SK-N-SH treated with all-trans-retinoic acid at 6 μM for 48 hours (cell line): ENCODE measurements around the gene PRPF38A.

Experiments
- ATAC-seq: fragments of 200-7000 bp; cut with Tn5 transposase; 3 replicates; pipeline ENCODE4 v1.9.1; 2020; ENCODE audit warnings: mild to moderate bottlenecking, moderate library complexity
- ARNTL ChIP-seq: fragments of 450-650 bp; formaldehyde crosslinking; IDR thresholded peaks from 2 replicates; pipeline ENCODE4 v1.5.0; 2020; ENCODE audit warnings: low read depth, mild to moderate bottlenecking, moderate library complexity, borderline replicate concordance
- BACH2 ChIP-seq: fragments of 250-450 bp; sonication (Bioruptor Pico); IDR thresholded peaks from 2 replicates; pipeline ENCODE4 v1.9.0; 2021; ENCODE audit warnings: mild to moderate bottlenecking, borderline replicate concordance
- CREB5 ChIP-seq: fragments of 250-450 bp; sonication (Bioruptor Pico); IDR thresholded peaks from 2 replicates; pipeline ENCODE4 v1.5.1; 2020; ENCODE audit warnings: low read depth, mild to moderate bottlenecking, moderate library complexity
- CSDC2 ChIP-seq: fragments of 250-450 bp; sonication (Bioruptor Pico); IDR thresholded peaks from 2 replicates; pipeline ENCODE4 v1.5.0; 2020; ENCODE audit warnings: mild to moderate bottlenecking, moderate library complexity
- ESRRG ChIP-seq: fragments of 250-450 bp; sonication (Bioruptor Pico); IDR thresholded peaks from 2 replicates; pipeline ENCODE4 v1.6.1; 2021; ENCODE audit warnings: mild to moderate bottlenecking
- GLIS3 ChIP-seq: fragments of 250-450 bp; sonication (Bioruptor Pico); IDR thresholded peaks from 2 replicates; pipeline ENCODE4 v1.5.0; 2020; ENCODE audit warnings: mild to moderate bottlenecking, moderate library complexity
- ISL1 ChIP-seq: fragments of 250-450 bp; sonication (Bioruptor Pico); IDR thresholded peaks from 2 replicates; pipeline ENCODE4 v2.1.2; 2022; ENCODE audit warnings: mild to moderate bottlenecking, moderate library complexity
- OSR1 ChIP-seq: fragments of 250-450 bp; sonication (Bioruptor Pico); IDR thresholded peaks from 2 replicates; pipeline ENCODE4 v1.8.0; 2022; ENCODE audit warnings: moderate library complexity, mild to moderate bottlenecking, inconsistent platforms
- PATZ1 ChIP-seq: fragments of 250-450 bp; sonication (Bioruptor Pico); IDR thresholded peaks from 2 replicates; pipeline ENCODE4 v1.8.0; 2020; ENCODE audit warnings: mild to moderate bottlenecking, moderate library complexity, borderline replicate concordance
- POU6F1 ChIP-seq: fragments of 250-450 bp; sonication (Bioruptor Pico); IDR thresholded peaks from 2 replicates; pipeline ENCODE4 v1.8.0; 2021; ENCODE audit warnings: low read depth, mild to moderate bottlenecking, moderate library complexity, borderline replicate concordance
- PPARA ChIP-seq: fragments of 250-450 bp; sonication (Bioruptor Pico); IDR thresholded peaks from 2 replicates; pipeline ENCODE4 v1.5.0; 2020; ENCODE audit warnings: mild to moderate bottlenecking, borderline replicate concordance
- RARB ChIP-seq: fragments of 250-450 bp; sonication (Bioruptor Pico); IDR thresholded peaks from 2 replicates; pipeline ENCODE4 v1.8.0; 2021; ENCODE audit warnings: mild to moderate bottlenecking, moderate library complexity
- SNAI2 ChIP-seq: fragments of 250-450 bp; sonication (Bioruptor Pico); IDR thresholded peaks from 2 replicates; pipeline ENCODE4 v1.5.0; 2020; ENCODE audit warnings: mild to moderate bottlenecking, moderate library complexity
- TCF4 ChIP-seq: fragments of 250-450 bp; sonication (Bioruptor Pico); IDR thresholded peaks from 2 replicates; pipeline ENCODE4 v1.8.0; 2021; ENCODE audit warnings: mild to moderate bottlenecking, moderate library complexity, borderline replicate concordance
- ZC3H10 ChIP-seq: fragments of 250-450 bp; sonication (Bioruptor Pico); IDR thresholded peaks from 2 replicates; pipeline ENCODE4 v1.5.1; 2021; ENCODE audit warnings: mild to moderate bottlenecking, moderate library complexity
- ZFP3 ChIP-seq: fragments of 250-450 bp; sonication (Bioruptor Pico); IDR thresholded peaks from 2 replicates; pipeline ENCODE4 v1.5.0; 2020; ENCODE audit warnings: mild to moderate bottlenecking, moderate library complexity
- ZFP30 ChIP-seq: fragments of 450-650 bp; formaldehyde crosslinking; IDR thresholded peaks from 2 replicates; pipeline ENCODE4 v1.5.0; 2022; ENCODE audit warnings: mild to moderate bottlenecking, moderate library complexity
- ZNF565 ChIP-seq: fragments of 450-650 bp; formaldehyde crosslinking; conservative IDR thresholded peaks from 2 replicates; pipeline ENCODE4 v1.5.0; 2020; ENCODE audit warnings: low read depth, mild to moderate bottlenecking, moderate library complexity
- ZNF8 ChIP-seq: fragments of 450-650 bp; formaldehyde crosslinking; IDR thresholded peaks from 2 replicates; pipeline ENCODE4 v1.5.0; 2020; ENCODE audit warnings: mild to moderate bottlenecking, moderate library complexity

PRPF38A gene

DNA sequence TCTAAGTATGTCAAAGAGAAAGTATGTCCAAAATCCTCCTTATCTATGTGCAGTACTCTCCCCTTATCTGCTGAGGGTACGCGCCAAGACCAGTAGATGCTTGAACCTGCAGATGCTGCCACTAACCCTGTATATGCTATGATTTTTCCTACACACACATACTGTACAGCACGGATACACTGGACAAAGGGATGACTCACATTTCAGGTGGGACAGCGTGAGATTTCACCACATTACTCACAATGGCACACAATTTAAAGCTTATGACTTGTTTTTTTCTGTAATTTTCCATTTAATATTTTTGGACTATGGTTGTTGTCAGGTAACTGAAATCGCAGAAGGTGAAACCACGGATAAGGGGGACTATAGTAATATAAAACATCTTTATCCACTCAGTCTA is 4.3 kb upstream of the PRPF38A start (continued):
- TF ChIP-seq ZNF565 (CRISPR knock-in tag) (no peak), ZFP3 (CRISPR knock-in tag) (no peak), PATZ1 (CRISPR knock-in tag) (no peak), ZFP30 (CRISPR knock-in tag) (no peak), TCF4 (CRISPR knock-in tag) (no peak), ARNTL (CRISPR knock-in tag) (no peak), RARB (CRISPR knock-in tag) (no peak), ZNF8 (CRISPR knock-in tag) (no peak), PPARA (CRISPR knock-in tag) (no peak), ESRRG (no peak)
- TF ChIP-seq, all 23 proteins: peak for 0

- TF ChIP-seq ARNTL (CRISPR knock-in tag) (no peak), ISL1 (CRISPR knock-in tag) (no peak), POU6F1 (no peak), GLIS3 (CRISPR knock-in tag) (no peak), ZC3H10 (CRISPR knock-in tag) (no peak), PPARA (CRISPR knock-in tag) (no peak), ZFP3 (CRISPR knock-in tag) (no peak), OSR1 (CRISPR knock-in tag) (no peak), PATZ1 (CRISPR knock-in tag) (no peak), SNAI2 (CRISPR knock-in tag) (no peak)
- ATAC-seq: no peak
Observed at GRCh38 chr1:52402860-52403240, 1.6 kb upstream of the PRPF38A start.

- peak; percentile 68 for ATAC-seq
- TF ChIP-seq ARNTL (CRISPR knock-in tag) (no peak), BACH2 (no peak), ZC3H10 (CRISPR knock-in tag) (no peak), ESRRG (no peak), PPARA (CRISPR knock-in tag) (no peak)
Observed at GRCh38 chr1:52403566-52404115, 761 bp upstream of the PRPF38A start.

DNA sequence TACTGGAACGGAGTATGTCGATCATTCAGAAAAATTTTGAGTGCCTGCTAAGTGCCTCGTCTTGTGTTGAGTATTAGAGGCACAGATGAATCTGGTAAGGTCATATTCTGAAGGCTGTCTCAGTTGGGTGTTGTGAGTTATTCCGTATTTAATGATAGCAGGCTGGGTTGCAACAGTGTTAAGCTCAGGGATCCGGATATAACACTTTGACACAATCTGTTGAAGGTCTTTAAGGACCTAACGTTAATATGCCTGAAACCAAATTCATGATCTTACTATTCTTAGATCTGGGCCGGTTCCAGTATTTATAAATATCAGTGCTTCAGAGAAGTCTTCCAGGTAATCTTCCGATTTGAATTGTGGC is 555 bp downstream of the PRPF38A start:
- ATAC-seq: no peak
- TF ChIP-seq SNAI2 (CRISPR knock-in tag): no peak
- no peak for TF ChIP-seq ESRRG
- TF ChIP-seq BACH2: no peak
- no peak for TF ChIP-seq ARNTL (CRISPR knock-in tag)
- no peak for TF ChIP-seq PPARA (CRISPR knock-in tag)
- TF ChIP-seq GLIS3 (CRISPR knock-in tag): no peak
- no peak for TF ChIP-seq PATZ1 (CRISPR knock-in tag)
- TF ChIP-seq TCF4 (CRISPR knock-in tag): no peak

GRCh38 chr1:52413410-52413989 is 9.1 kb downstream of the PRPF38A start:
- no peak; the same call in 2 of the 3 replicates for ATAC-seq
- no peak for TF ChIP-seq BACH2
- no peak for TF ChIP-seq ZC3H10 (CRISPR knock-in tag)
- no peak for TF ChIP-seq PPARA (CRISPR knock-in tag)
- TF ChIP-seq SNAI2 (CRISPR knock-in tag): no peak
- TF ChIP-seq ZFP3 (CRISPR knock-in tag): no peak
- TF ChIP-seq POU6F1: no peak
- no peak for TF ChIP-seq CREB5
- TF ChIP-seq PATZ1 (CRISPR knock-in tag): no peak
- TF ChIP-seq ISL1 (CRISPR knock-in tag): no peak
- TF ChIP-seq CSDC2 (CRISPR knock-in tag): no peak
- no peak for TF ChIP-seq RARB (CRISPR knock-in tag)
- no peak for TF ChIP-seq OSR1 (CRISPR knock-in tag)
